ENCODE data around the gene PSKH1.
A peak's percentile ranks its signal among the peaks of the same experiment; 100 is the strongest.

The PSKH1 gene

GRCh38 chr16:67846320-67847063 is 46.6 kb upstream of the PSKH1 start, which contains the start of gene NUTF2:
Gene NUTF2, plus strand, starts transcription at chr16:67846933. Its CDS starts 18,198 bp downstream, at chr16:67865131.
- Histone ChIP-seq H3K36me3 (peaks cover 5% of the 10 kb centered on the region; the same call in 1 of the 2 replicates), H3K9me3 (no peaks in the 10 kb centered on the region), H3K27me3 (no peaks in the 10 kb centered on the region), H3K4me3 (ENCODE audit: low read depth, low read length) (peak within 1 kb of the TSS; percentile 96), H3K4me1 (no peaks in the 10 kb centered on the region)
- peak; percentile 98 for DNase-seq
- no peak for TF ChIP-seq CTCF (IDR thresholded peaks at IDR 0.05; ENCODE audit: low read depth, low read length)

GRCh38 chr16:67847064-67847861 is 45.8 kb upstream of the PSKH1 start, which contains the start of gene CENPT:
Gene CENPT, minus strand, starts transcription at chr16:67847693. Its CDS starts 13,834 bp downstream, at chr16:67833859.
- Histone ChIP-seq H3K9me3 (no peaks in the 10 kb centered on the region), H3K36me3 (peaks cover 5% of the 10 kb centered on the region; the same call in 1 of the 2 replicates), H3K4me3 (ENCODE audit: low read depth, low read length) (peak within 1 kb of the TSS; percentile 96), H3K4me1 (no peaks in the 10 kb centered on the region), H3K27me3 (no peaks in the 10 kb centered on the region)
- DNase-seq: peak; percentile 24
- no peak for TF ChIP-seq CTCF (IDR thresholded peaks at IDR 0.05; ENCODE audit: low read depth, low read length)

GRCh38 chr16:67848118-67848517 is 44.9 kb upstream of the PSKH1 start:
- H3K9me3 ChIP-seq: no peaks in the 10 kb centered on the region
- no peak for DNase-seq
- H3K36me3 ChIP-seq: peaks cover 5% of the 10 kb centered on the region
- TF ChIP-seq CTCF (IDR thresholded peaks at IDR 0.05; ENCODE audit: low read depth, low read length): no peak
- no peaks in the 10 kb centered on the region for H3K4me1 ChIP-seq
- H3K27me3 ChIP-seq: no peaks in the 10 kb centered on the region
- H3K4me3 ChIP-seq (ENCODE audit: low read depth, low read length): peak overlapping the region; percentile 96

- Histone ChIP-seq H3K9me3 (no peaks in the 10 kb centered on the region), H3K4me3 (ENCODE audit: low read depth, low read length) (no peak overlapping the region), H3K36me3 (peaks cover 20% of the 10 kb centered on the region), H3K27me3 (no peaks in the 10 kb centered on the region), H3K4me1 (no peaks in the 10 kb centered on the region)
- DNase-seq: no peak
- TF ChIP-seq CTCF (IDR thresholded peaks at IDR 0.05; ENCODE audit: low read depth, low read length): no peak
These were observed 39.4 kb upstream of the PSKH1 start for GRCh38 chr16:67853670-67854069.

GRCh38 chr16:67855789-67856188 is 37.3 kb upstream of the PSKH1 start:
- Histone ChIP-seq H3K36me3 (peaks cover 25% of the 10 kb centered on the region), H3K9me3 (no peaks in the 10 kb centered on the region), H3K27me3 (no peaks in the 10 kb centered on the region), H3K4me1 (no peaks in the 10 kb centered on the region), H3K4me3 (ENCODE audit: low read depth, low read length) (no peak overlapping the region)
- no peak for TF ChIP-seq CTCF (IDR thresholded peaks at IDR 0.05; ENCODE audit: low read depth, low read length)
- DNase-seq: no peak
